IPS DF 4.7 (cell line): ENCODE results near the gene PPM1M.
"Not testable (repeated sequence)": the region's sequence is repeated elsewhere in the genome, so short reads cannot be mapped to it uniquely, and the experiment has no call there.

ENCODE experiments used
- DNase-seq: peaks from one replicate; pipeline ENCODE4 v3.0.0-alpha.2; 2013; ENCODE audit warnings: low spot score; ENCODE audit errors: extremely low read depth

PPM1M gene

DNA sequence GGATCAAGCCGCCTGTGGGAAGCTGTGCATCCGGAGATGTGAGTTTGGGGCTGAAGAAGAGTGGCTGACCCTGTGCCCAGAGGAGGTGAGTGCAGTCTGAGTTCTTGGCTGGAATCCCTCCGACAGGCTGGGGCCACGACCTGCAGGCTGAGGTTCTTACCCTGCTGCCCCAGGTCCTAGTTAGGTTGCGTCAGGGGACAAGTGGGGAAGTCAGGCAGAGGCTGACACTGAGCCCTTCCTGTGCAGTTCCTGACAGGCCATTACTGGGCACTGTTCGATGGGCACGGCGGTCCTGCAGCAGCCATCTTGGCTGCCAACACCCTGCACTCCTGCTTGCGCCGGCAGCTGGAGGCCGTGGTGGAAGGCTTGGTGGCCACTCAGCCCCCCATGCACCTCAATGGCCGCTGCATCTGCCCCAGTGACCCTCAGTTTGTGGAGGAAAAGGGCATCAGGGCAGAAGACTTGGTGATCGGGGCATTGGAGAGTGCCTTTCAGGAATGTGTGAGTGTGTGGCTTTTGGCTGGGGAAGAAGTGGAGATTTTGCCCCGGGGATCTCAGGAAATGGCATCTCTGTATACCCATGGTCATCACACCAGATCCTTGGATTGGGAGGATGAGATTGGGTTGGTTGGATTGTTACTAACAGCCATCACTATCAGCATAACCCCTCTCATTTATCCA is 1.3 kb downstream of the PPM1M start:
- DNase-seq: no peak

DNA sequence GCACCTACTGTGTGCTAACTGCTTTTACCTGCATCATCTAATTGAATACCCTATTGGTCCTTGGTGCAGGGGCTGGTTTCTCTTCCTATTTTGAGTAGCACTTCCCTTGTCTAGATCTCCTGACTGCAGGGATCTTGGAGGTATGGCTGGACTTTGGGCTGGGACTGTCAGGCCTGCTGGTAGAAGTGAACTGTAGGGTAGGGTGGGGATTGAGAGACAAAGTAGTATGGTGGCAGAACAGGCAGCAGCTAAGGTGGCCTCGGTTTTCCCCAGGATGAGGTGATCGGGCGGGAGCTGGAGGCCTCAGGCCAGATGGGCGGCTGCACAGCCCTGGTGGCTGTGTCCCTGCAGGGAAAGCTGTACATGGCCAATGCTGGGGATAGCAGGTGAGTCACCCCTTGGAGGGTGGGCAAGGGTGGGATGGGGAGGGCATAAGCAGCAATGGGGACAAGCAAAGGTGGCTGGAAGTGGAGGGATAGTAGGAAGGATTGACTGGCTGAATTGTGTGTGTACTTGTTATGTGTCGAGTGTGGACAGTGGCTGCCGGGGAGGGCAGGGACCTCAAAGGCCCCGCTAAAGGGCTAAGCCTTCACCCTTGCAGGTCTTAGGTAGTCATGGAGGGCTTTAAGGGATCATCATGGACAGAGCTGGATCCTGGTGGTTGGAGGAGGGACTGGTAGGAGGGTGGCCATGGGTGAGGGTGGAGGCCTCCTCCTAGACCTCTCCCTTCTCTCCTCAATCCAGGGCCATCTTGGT is 2.0 kb downstream of the PPM1M start:
- no peak for DNase-seq

DNA sequence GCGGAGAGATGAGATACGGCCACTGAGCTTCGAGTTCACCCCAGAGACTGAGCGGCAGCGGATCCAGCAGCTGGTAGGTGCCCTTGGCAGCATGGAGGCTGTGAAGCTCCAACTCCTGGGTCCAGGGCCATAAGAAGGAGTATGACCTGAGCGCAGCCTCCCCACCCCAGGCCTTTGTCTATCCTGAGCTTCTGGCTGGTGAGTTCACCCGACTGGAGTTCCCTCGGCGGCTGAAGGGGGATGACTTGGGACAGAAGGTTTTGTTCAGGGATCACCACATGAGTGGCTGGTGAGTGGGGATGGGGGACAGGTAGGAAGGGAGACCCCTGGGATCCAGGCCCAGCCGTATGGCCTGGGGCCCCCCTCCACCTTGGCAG is 2.6 kb downstream of the PPM1M start:
- no peak for DNase-seq

DNA sequence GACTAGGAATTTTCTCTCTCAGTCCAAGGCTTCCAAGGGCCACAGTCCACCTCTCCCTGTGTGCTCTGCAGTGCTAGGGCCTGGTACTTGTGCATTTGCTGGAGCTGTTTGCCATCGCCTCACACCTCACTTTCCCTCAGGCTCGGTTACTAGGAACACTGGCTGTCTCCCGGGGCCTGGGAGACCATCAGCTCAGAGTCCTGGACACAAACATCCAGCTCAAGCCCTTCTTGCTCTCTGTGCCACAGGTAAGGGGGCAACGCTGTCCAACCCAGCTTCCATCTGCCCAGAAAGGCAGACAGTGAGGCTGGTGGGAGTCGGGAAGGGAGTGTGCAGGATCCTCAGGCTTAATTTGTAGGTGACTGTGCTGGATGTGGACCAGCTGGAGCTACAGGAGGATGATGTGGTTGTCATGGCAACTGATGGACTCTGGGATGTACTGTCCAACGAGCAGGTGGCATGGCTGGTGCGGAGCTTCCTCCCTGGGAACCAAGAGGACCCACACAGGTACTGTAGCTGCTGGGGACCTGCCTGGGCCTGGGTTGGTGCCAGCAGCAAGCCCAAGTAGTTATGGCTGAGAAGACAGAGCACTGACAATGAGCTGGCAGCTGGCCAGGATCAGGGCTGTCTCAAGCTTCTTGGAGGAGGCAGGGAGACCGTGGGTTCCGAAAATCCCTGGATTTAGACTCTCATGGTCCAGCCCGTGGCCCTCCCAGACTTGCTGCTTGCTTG is 3.4 kb downstream of the PPM1M start:
- DNase-seq: no peak

DNA sequence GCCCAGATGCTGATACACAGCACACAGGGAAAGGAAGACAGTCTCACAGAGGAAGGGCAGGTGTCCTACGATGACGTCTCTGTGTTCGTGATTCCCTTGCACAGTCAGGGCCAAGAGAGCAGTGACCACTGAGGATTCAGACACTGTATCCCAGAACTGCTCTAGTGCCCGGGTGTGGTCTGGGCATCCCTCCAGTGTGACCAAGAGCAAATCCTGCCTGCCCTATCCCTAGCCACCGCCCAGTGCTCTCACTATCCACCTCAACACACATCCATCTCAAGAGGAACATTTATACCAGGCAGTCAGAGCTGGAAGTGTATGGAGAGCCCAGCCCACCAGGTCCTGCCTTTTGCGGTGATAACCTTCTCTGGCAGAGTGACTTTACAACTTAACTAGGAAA is 4.1 kb downstream of the PPM1M start:
- no peak for DNase-seq

DNA sequence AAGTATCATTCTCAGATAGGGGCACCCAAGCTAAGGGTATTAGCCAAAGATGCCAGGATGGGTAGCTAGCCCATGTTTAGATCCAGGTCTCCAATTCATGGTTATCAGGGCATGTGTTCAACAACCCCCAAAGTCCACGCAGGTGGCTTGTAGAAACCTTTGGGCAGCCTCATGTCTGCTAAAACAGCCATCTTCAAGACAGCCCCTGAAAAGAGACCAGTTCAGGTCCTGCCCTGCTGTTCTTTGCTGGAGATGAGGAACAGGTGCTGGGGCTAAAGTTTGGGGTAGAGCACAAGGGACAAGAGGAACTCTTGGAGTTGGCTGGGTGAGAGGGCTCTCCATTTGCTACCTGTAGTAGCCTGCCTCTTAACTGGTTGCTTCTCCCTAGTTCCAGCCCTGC is 4.6 kb downstream of the PPM1M start:
- DNase-seq: no peak

DNA sequence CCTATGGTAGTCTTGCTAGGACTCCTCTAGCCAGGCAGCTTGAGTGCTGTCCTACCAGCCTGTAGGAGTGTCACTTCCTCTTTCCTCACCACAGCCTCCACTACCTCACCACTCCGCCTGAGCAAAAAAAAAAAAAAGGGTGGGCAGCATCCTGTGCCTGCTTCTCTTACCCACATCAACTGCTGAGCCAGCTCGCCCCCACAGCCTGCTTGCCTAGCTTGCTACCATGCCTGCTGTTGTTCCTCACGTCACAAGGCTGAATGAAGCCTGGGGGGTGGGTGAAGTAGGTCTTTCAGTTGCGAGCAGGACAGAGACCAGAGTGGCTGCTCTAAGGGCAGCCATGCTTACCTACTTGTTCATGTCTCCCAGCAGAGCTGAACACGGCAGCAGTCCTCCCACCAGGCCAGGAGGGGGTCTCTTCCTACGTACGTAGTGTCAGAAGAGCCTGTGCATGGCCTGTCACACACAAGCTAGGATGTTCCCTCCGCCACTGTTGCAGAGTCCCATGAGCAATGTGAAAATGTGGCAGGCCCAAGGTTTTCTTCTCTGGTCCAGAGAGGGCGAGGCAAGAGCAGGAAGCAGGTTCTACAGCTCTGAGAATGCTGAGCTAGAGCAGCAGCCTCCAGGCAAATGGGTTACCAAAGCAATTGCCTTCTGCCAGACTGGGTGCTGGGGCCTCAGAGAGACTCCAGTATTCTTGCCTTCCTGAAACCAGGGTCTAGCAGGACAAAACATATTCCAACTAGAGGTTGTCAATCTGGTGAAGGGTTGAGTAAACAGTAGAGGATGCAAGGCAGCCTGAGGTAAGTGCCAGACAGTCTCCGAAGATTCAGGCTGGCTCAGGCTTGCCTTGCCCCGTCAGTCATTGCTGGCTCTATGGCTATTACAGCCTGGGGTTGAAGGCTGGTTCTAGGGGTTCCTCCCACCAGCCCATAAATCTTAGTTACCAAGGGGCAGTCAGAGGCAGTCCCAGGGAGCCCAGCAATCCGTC is 8.1 kb downstream of the PPM1M start:
- no peak for DNase-seq

DNA sequence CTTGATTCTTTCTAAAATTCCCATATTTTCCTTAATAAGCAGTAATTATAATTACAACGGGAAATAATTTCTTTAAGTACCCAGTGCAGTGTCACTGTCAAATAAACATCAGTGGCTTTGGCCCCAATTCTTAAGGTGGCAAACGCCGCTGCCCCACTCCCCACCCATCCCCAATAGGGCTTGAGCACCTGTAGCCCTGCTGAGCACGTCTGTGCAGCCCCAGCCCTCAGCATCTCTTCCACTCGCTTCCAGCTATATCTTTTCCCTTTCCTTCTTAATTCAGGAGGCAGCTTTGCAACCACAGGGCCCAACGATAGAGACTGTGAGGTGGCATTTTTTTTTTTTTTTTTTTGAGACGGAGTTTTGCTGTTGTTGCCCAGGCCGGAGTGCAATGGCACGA is 9.0 kb downstream of the PPM1M start:
- no peak for DNase-seq

DNA sequence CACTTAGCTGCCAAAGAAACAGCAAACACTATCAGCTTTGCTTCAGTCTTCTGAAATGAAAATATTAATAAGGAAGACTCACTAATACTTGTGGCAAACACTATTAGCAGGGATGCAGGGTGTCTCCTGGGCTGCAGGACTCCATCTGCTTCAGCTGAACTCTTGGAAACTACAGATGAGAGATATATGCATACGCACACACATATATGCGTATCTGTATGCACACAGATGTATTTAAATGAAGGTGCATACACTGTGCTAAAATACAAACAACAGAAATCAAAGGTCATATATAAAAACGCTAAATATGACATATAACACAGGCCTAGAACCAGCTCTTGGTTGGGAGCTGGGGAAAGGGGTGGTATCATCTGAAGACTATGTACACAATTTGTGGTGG is 10.6 kb downstream of the PPM1M start:
- no peak for DNase-seq

DNA sequence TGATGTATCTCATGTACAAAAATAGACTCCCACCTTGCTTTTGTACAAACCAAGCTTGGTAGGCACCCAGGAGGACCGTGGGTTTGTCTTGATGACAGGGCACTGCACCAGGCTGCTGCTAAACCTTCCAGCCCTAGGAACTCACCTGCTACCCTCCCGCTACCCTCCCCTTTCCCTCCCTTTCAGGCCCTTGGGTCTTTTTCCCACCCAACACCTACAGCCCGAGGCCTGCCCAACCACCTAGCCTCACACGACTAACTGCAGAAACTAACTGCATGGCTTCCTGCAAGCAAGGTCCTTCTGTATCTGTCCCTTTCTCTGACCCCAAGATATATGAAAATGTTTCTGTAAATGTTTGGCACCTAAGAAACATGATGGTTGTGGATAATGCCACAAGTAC is 11.1 kb downstream of the PPM1M start:
- no peak for DNase-seq

DNA sequence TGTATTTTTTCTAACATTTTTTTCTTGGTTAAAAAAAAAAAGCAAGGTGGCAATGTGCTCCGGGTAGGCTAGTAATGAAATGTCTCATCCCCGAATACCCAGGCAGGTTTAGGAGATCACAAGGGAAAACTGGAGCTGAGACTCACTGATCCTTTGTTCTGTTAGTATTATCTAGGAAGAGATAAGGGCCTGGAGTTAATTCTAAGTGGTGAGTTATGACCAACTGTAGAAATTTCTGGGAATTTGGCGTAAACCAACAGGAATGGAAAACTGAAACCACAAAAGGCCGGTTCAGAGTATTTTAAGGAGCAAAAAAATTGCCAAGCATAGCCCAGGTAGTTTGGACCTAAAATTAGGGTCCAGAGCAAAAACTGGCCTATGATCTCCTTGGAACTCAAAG is 12.4 kb downstream of the PPM1M start:
- no peak for DNase-seq

DNA sequence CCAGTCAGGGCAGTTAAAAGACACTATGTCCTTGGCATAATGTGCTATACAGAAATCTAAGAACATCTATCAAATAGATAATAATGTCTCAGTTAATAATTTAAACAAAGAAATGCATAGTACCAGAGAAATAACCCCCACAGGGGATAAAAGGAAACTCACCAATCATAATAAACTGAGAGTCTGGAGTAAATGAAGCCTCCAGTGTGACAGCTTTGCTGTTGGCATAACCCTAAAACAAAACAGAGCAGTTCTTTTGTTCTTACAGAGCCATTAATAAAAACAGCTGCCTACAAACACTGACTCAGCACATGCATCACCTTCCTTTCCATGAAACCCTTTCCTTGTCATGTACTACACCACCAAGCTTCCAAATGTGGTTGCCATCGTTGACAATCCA is 13.5 kb downstream of the PPM1M start:
- DNase-seq: no peak

DNA sequence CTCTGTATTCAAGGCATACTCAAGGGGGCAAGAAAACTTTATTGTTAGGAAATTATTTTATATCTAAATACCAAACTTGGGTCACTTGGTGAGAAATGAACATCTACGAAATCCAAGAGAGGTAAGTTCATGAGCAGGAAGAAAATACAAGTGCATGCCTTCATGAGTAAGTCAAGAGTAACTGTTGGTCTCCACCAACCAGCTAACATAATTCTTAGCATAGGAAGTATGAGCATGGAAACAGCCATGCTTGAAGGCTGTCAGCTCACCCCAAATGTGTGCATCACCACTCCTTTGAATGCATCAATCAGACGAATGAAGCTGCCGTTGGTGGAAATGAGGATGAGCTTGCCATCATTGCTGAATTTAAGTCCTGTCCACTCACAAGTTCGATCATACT is 13.9 kb downstream of the PPM1M start:
- DNase-seq: no peak

DNA sequence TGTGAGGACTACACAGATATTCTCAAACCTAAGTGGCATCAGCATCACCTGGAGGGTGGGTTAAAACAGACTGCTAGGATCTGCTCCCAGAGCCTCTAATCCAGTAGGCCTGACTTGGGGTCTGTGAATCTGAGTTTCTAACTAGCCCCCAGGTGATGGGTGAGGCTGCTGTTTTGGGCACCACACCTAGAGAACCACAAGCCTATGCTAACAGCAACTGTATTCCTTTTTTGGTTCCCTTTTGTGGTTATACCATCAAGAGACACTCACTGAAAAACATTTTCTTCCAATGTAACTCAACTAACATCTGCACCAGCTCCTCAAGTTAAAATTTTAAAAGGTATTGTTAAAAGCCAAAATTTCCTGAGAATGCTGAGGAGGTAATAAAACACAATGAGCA is 16.9 kb downstream of the PPM1M start:
- no peak for DNase-seq

DNA sequence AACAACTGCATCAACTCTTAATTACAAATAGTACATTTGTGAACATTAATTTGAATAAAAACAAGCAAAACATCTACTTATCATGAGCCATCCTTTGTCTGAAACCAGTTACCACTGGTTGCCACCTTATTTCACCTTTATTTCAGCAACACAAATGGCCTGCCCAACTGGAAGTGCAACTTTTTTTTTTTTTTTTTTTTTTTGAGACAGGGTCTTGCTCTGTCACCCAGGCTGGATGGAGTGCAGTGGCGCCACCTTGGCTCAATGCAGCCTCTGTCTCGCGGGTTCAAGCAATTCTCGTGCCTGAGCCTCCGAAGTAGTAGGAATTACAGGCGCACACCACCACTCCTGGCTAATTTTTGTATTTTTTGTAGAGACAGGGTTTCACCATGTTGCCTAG is 19.8 kb downstream of the PPM1M start:
- no peak for DNase-seq

DNA sequence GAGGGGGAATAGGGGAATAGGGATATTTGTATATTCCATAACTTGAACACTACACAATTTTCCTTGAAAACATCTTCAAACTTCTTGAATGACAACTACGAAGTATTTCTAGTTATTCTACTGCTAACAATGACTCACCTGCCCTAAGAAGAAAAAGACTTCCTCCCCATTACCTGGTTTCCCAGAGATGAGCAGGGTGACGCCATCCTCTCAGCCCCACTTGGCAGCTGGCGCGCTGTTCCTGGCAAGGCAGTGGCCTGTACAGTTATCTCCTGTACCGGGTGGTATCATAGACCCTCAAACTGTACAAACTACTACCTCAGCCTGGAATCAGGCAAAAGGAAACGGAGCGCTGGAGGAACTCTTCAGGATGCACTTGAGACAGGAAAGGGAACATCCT is 22.5 kb downstream of the PPM1M start:
- DNase-seq: no peak

DNA sequence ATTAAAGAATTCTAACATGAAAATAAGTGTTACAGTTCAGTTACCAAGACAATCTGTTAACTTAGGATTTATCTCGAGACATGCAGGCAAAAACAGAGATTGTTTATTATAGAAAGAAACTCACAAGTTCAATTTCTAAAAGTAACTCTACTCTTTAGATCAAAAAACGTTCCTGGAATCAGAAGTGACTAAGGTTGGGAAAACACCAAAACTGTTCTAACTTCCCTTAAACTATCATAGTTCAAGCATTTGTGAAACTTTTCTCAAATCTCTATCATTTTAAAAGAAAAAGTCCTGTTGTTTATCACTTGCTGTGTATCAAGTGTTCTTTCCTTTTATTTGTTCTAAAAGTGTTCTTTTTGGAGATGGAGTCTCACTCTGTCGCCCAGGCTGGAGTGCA is 24.2 kb downstream of the PPM1M start:
- no peak for DNase-seq

DNA sequence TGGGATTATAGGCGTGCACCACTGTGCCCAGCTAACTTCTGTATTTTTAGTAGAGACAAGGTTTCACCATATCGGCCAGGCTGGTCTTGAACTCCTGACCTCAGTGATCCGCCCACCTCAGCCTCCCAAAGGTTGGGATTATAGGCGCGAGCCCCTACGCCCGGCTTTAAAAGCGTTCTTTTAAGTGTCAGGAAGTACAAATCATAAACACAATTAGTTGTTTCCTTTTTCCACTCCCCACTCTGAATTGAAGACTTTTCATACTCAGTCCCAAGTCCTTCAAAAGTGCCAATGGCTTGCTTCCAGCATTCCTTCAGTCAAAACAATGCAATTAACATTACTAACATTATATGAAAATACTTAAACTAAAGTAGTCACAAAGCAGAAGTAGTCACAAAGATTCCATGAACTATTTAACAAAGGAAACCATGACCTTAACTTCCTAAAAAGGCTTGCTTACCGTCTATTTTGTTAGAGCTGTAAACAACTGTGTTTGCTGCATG is 24.7 kb downstream of the PPM1M start:
- DNase-seq: no peak

DNA sequence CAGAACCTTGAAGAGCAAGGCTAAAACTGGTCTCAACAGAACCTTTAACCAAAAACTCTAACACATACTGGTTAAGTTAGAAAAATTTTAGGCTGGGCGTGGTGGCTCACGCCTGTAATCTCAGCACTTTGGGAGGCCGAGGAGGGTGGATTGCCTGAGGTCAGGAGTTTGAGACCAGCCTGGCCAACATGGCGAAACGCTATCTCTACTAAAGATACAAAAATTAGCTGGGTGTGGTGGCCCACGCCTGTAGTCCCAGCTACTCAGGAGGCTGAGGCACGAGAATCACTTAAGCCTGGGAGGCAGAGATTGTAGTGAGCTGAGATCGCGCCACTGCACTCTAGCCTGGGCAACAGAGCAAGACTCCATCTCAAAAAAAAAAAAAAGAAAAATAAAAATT is 26.6 kb downstream of the PPM1M start:
- DNase-seq: not testable (repeated sequence)

DNA sequence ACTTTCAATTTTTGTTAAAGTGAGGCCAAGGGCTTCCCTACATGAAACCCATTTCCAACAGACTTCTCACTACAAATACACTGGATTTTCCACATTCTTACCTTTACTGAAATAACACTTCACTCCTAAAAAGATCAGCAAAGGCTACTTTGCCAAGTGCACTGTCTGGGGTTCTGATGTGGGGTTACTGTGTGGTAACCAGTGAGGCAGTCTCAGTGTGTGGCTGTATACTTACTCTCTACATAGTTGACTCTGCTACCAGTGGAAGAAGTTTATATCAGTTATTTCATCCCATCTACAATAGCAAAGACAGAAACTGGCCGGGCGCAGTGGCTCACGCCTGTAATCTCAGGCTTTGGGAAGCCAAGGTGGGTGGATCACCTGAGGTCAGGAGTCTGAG is 27.3 kb downstream of the PPM1M start:
- DNase-seq: no peak

DNA sequence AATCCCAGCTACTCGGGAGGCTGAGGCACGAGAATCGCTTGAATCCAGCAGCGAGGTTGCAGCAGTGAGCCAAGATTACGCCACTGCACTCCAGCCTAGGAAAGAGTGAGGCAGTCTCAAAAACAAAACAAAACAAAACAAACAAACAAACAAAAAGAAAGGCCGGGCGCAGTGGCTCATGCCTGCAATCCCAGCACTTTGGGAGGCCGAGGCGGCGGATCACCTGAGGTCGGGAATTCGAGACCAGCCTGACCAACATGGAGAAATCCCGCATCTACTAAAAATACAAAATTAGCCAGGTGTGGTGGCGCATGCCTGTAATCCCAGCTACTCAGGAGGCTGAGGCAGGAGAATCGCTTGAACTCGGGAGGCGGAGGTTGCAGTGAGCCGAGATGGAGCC is 29.2 kb downstream of the PPM1M start:
- DNase-seq: not testable (repeated sequence)
